Bronchial epithelial cell (primary cell): ENCODE data around the gene NKAIN2. TPM values are rescaled to one million over a fixed set of nuclear protein-coding genes. Genes with fewer than 3 reads are reported as not detected.

Experiments
- DNase-seq: peaks from one replicate; pipeline ENCODE4 v3.0.0-alpha.2; 2010; ENCODE audit warnings: low read depth
- FAIRE-seq: peaks from 2 replicates; lab custom pipeline; 2011; peaks lifted over from hg19 to GRCh38; lab: Jason Lieb, UNC
- H3K27me3 ChIP-seq: 2 replicates; pipeline ENCODE4 v1.5.1; 2011; ENCODE audit warnings: low read length; ENCODE audit not compliant: control insufficient read depth, insufficient read depth
- H3K36me3 ChIP-seq: 2 replicates; pipeline ENCODE4 v1.5.1; 2011; ENCODE audit warnings: low read length; ENCODE audit not compliant: control insufficient read depth, insufficient read depth
- H3K4me3 ChIP-seq: 2 replicates; pipeline ENCODE4 v1.5.1; 2011; ENCODE audit warnings: mild to moderate bottlenecking, low read depth, low read length, control low read depth
- total RNA-seq: library from RNA; depleted of rRNA; stranded (reverse); fragments of >200 nt; gene quantifications from 2 replicates; pipeline ENCODE4 v1.2.1, GENCODE V29; 2014
- TF ChIP-seq, protein P1 (sequence below): IDR thresholded peaks from 2 replicates; pipeline ENCODE4 v1.5.1; 2011; ENCODE audit warnings: mild to moderate bottlenecking, moderate library complexity, low read length, control low read depth, inconsistent platforms; ENCODE audit not compliant: insufficient read depth, severe bottlenecking

Gene NKAIN2
- total RNA-seq, 1 donor from 2014 or later: under 0.01 TPM

- Histone ChIP-seq H3K27me3 (no peaks in the 10 kb centered on the region), H3K36me3 (no peaks in the 10 kb centered on the region), H3K4me3 (no peak overlapping the region)
- FAIRE-seq (no peak), DNase-seq (no peak)
- TF ChIP-seq, protein P1, sequence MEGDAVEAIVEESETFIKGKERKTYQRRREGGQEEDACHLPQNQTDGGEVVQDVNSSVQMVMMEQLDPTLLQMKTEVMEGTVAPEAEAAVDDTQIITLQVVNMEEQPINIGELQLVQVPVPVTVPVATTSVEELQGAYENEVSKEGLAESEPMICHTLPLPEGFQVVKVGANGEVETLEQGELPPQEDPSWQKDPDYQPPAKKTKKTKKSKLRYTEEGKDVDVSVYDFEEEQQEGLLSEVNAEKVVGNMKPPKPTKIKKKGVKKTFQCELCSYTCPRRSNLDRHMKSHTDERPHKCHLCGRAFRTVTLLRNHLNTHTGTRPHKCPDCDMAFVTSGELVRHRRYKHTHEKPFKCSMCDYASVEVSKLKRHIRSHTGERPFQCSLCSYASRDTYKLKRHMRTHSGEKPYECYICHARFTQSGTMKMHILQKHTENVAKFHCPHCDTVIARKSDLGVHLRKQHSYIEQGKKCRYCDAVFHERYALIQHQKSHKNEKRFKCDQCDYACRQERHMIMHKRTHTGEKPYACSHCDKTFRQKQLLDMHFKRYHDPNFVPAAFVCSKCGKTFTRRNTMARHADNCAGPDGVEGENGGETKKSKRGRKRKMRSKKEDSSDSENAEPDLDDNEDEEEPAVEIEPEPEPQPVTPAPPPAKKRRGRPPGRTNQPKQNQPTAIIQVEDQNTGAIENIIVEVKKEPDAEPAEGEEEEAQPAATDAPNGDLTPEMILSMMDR: no peak
Observed at GRCh38 chr6:124356276-124356810, 552.7 kb downstream of the NKAIN2 start.

GRCh38 chr6:124356811-124357210 is 553.1 kb downstream of the NKAIN2 start:
- DNase-seq (no peak), FAIRE-seq (no peak)
- no peaks in the 10 kb centered on the region for H3K27me3 ChIP-seq
- no peaks in the 10 kb centered on the region for H3K36me3 ChIP-seq
- TF ChIP-seq, protein P1: no peak
- no peak overlapping the region for H3K4me3 ChIP-seq

- TF ChIP-seq, protein P1: no peak
- H3K27me3 ChIP-seq: no peaks in the 10 kb centered on the region
- no peak overlapping the region for H3K4me3 ChIP-seq
- no peaks in the 10 kb centered on the region for H3K36me3 ChIP-seq
- no peak for DNase-seq
- no peak for FAIRE-seq
Observed at GRCh38 chr6:124368131-124368530, 564.5 kb downstream of the NKAIN2 start.

DNA sequence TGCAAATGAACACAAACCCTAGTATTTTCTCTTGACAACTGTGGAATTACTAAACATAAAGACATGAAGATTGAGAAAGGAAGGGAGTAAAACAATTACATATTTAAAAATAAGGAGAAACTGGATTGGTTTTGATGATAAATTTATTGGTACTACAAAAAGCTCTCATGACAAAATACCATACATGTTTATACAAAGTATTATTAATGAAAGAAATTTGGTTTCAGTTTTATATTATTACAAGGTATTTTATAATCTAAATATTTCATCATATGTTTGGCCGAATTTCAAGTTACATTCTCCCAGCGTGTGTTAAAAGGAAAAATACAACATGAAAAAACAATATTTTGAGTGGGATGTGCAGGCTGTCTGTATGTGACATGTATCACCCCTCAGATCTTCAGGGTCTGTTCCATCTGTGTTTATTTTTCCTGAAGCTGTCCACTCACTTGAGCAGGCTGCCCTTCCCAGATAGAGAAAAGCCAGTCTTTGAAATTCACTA is 568.4 kb downstream of the NKAIN2 start:
- DNase-seq: no peak
- FAIRE-seq: no peak
- no peaks in the 10 kb centered on the region for H3K36me3 ChIP-seq
- TF ChIP-seq, protein P1: no peak
- H3K27me3 ChIP-seq: no peaks in the 10 kb centered on the region
- H3K4me3 ChIP-seq: no peak overlapping the region

- Histone ChIP-seq H3K36me3 (no peaks in the 10 kb centered on the region), H3K4me3 (no peak overlapping the region), H3K27me3 (no peaks in the 10 kb centered on the region)
- FAIRE-seq (no peak), DNase-seq (no peak)
- TF ChIP-seq, protein P1: no peak
Observed at GRCh38 chr6:124373386-124373785, 569.7 kb downstream of the NKAIN2 start.

DNA sequence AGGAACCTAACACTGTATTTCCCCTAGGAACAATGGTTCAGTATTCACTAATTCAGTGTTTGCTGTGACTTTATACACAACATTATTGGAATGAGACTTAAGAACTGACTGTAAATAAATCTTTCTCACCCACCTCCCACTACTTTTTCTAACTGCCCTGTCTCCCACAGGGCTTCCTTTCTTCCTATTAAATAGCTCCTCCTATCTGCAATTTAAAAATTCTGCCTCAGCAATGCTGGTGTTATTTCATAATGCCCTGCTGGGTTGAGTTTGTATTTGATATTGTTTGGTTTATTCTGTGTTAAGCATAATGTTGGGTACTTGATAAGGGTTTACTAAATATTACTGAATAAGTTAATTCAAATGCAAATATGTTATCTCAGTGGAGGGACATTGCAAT is 585.5 kb downstream of the NKAIN2 start:
- DNase-seq (no peak), FAIRE-seq (no peak)
- Histone ChIP-seq H3K27me3 (no peaks in the 10 kb centered on the region), H3K36me3 (no peaks in the 10 kb centered on the region), H3K4me3 (no peak overlapping the region)
- TF ChIP-seq, protein P1: no peak
